Measurements from ENCODE around the gene MED16. TPM values are rescaled to one million over a fixed set of nuclear protein-coding genes. Genes with fewer than 3 reads are reported as not detected.
"Not testable (repeated sequence)": the region's sequence is repeated elsewhere in the genome, so short reads cannot be mapped to it uniquely, and the experiment has no call there.

Gene MED16
- polyA plus RNA-seq, 3 donors: 38.8 to 41.4 (median 39.0) TPM

- peak overlapping the region; percentile 65 for H3K27ac ChIP-seq (ENCODE audit: low read depth, low read length)
- WGBS, 3 donors: 14 to 19% (median 18%) methylated on average over 27 to 28 of the region's 28 CpGs
Measured at GRCh38 chr19:850221-850978, 42.6 kb downstream of the MED16 start.

- WGBS, 3 donors: 70 to 86% (median 72%) methylated on average over 8 of the region's 8 CpGs
- H3K27ac ChIP-seq (ENCODE audit: low read depth, low read length): not testable (repeated sequence)
Measured at GRCh38 chr19:849195-849594, 43.8 kb downstream of the MED16 start.

GRCh38 chr19:848386-848921 lies 44.5 kb downstream of the MED16 start:
- WGBS, 3 donors: 25 to 38% (median 26%) methylated on average over 12 of the region's 12 CpGs
- peak overlapping the region; percentile 40 for H3K27ac ChIP-seq (ENCODE audit: low read depth, low read length)

GRCh38 chr19:845707-846521 lies 47.1 kb downstream of the MED16 start:
- WGBS, 3 donors: 59 to 67% (median 62%) methylated on average over 25 to 37 of the region's 37 CpGs

GRCh38 chr19:844546-844971 lies 48.4 kb downstream of the MED16 start:
- 13 to 40% (median 21%) methylated on average over 11 of the region's 11 CpGs for WGBS, 3 donors
- H3K27ac ChIP-seq (ENCODE audit: low read depth, low read length): no peak overlapping the region

More at GRCh38 chr19:845707-846521, 47.1 kb downstream of the MED16 start:
- H3K27ac ChIP-seq (ENCODE audit: low read depth, low read length): no peak overlapping the region

GRCh38 chr19:843836-844545 lies 49.0 kb downstream of the MED16 start:
- WGBS, 3 donors: 8 to 16% (median 14%) methylated on average over 32 to 61 of the region's 70 CpGs

GRCh38 chr19:843180-843835 lies 49.7 kb downstream of the MED16 start:
- no peak overlapping the region for H3K27ac ChIP-seq (ENCODE audit: low read depth, low read length)
- WGBS, 3 donors: 4 to 6% (median 6%) methylated on average over 40 to 46 of the region's 46 CpGs

More at GRCh38 chr19:843836-844545, 49.0 kb downstream of the MED16 start:
- no peak overlapping the region for H3K27ac ChIP-seq (ENCODE audit: low read depth, low read length)

- 72 to 84% (median 73%) methylated on average over 7 of the region's 7 CpGs for WGBS, 3 donors
- H3K27ac ChIP-seq (ENCODE audit: low read depth, low read length): not testable (repeated sequence)
Measured at GRCh38 chr19:842802-843179, 50.2 kb downstream of the MED16 start.

- H3K27ac ChIP-seq (ENCODE audit: low read depth, low read length): no peak within 1 kb of the TSS
- 44 to 68% (median 47%) methylated on average over 24 of the region's 24 CpGs for WGBS, 3 donors
Measured at GRCh38 chr19:840519-841206, 52.3 kb downstream of the MED16 start, which contains the start of gene PRTN3. Gene PRTN3, plus strand, starts transcription at chr19:840999. Its CDS starts 10 bp downstream, at chr19:841009.

- no peak overlapping the region for H3K27ac ChIP-seq (ENCODE audit: low read depth, low read length)
- 61 to 64% (median 64%) methylated on average over 33 to 36 of the region's 36 CpGs for WGBS, 3 donors
Measured at GRCh38 chr19:835210-835810, 57.7 kb downstream of the MED16 start.

GRCh38 chr19:834216-834615 lies 58.8 kb downstream of the MED16 start:
- 59 to 73% (median 68%) methylated on average over 24 of the region's 24 CpGs for WGBS, 3 donors
- no peak overlapping the region for H3K27ac ChIP-seq (ENCODE audit: low read depth, low read length)

GRCh38 chr19:831407-832369 lies 61.3 kb downstream of the MED16 start:
- WGBS, 3 donors: 42 to 45% (median 43%) methylated on average over 32 to 38 of the region's 38 CpGs
- no peak overlapping the region for H3K27ac ChIP-seq (ENCODE audit: low read depth, low read length)

GRCh38 chr19:829129-829758 lies 63.7 kb downstream of the MED16 start:
- no peak overlapping the region for H3K27ac ChIP-seq (ENCODE audit: low read depth, low read length)
- 51 to 71% (median 61%) methylated on average over 18 of the region's 18 CpGs for WGBS, 3 donors

- WGBS, 3 donors: 39 to 76% (median 47%) methylated on average over 33 of the region's 33 CpGs
- no peak within 1 kb of the TSS for H3K27ac ChIP-seq (ENCODE audit: low read depth, low read length)
Measured at GRCh38 chr19:827710-828321, 65.2 kb downstream of the MED16 start, which contains the start of gene AZU1. Gene AZU1, plus strand, starts transcription at chr19:827837. Its CDS starts 10 bp downstream, at chr19:827847.

GRCh38 chr19:827314-827709 lies 65.7 kb downstream of the MED16 start:
- 75 to 84% (median 81%) methylated on average over 11 of the region's 11 CpGs for WGBS, 3 donors
- no peak overlapping the region for H3K27ac ChIP-seq (ENCODE audit: low read depth, low read length)
